ENCODE results near the gene GAGE12C.
"Not testable (repeated sequence)": the region's sequence is repeated elsewhere in the genome, so short reads cannot be mapped to it uniquely, and the experiment has no call there.

The GAGE12C gene, protein sequence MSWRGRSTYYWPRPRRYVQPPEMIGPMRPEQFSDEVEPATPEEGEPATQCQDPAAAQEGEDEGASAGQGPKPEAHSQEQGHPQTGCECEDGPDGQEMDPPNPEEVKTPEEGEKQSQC

DNA sequence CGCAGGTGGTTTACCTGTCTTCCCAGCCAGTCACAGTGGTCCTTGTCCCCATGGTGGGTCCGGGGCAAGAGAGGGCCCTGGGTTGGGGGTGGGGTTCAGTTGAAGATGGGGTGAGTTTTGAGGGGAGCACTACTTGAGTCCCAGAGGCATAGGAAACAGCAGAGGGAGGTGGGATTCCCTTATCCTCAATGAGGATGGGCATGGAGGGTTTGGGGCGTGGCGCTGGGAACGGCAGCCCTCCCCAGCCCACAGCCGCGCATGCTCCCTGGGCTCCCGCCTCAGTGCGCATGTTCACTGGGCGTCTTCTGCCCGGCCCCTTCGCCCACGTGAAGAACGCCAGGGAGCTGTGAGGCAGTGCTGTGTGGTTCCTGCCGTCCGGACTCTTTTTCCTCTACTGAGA is at the start of gene GAGE12C:
TSS of gene GAGE12C (plus strand) at position 301 of the 400 bp plus-strand sequence. CDS start 1,155 bp downstream, outside the sequence.
- H2AFZ ChIP-seq (ENCODE audit: low read depth); H4K20me1 ChIP-seq (ENCODE audit: insufficient read depth); H3K27me3 ChIP-seq (ENCODE audit: insufficient read depth, low read depth); H3K79me2 ChIP-seq (ENCODE audit: insufficient read depth, low read depth); H3K4me2 ChIP-seq; H3K27ac ChIP-seq; H3K9ac ChIP-seq; H3K4me1 ChIP-seq (ENCODE audit: low read depth, poor library complexity, severe bottlenecking); H3K36me3 ChIP-seq (ENCODE audit: insufficient read depth); H3K4me3 ChIP-seq (IDR thresholded peaks at IDR 0.05; ENCODE audit: insufficient read depth, low read depth, low read length): not testable (repeated sequence)

DNA sequence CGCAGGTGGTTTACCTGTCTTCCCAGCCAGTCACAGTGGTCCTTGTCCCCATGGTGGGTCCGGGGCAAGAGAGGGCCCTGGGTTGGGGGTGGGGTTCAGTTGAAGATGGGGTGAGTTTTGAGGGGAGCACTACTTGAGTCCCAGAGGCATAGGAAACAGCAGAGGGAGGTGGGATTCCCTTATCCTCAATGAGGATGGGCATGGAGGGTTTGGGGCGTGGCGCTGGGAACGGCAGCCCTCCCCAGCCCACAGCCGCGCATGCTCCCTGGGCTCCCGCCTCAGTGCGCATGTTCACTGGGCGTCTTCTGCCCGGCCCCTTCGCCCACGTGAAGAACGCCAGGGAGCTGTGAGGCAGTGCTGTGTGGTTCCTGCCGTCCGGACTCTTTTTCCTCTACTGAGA is 9.5 kb downstream of the GAGE12C start, which contains the start of gene GAGE12D:
TSS of gene GAGE12D (plus strand) at position 301 of the 400 bp plus-strand sequence. CDS start 1,155 bp downstream, outside the sequence.
- H3K79me2 ChIP-seq (ENCODE audit: insufficient read depth, low read depth); H3K4me1 ChIP-seq (ENCODE audit: low read depth, poor library complexity, severe bottlenecking); H3K36me3 ChIP-seq (ENCODE audit: insufficient read depth); H2AFZ ChIP-seq (ENCODE audit: low read depth); H4K20me1 ChIP-seq (ENCODE audit: insufficient read depth); H3K4me3 ChIP-seq (IDR thresholded peaks at IDR 0.05; ENCODE audit: insufficient read depth, low read depth, low read length); H3K9ac ChIP-seq; H3K4me2 ChIP-seq; H3K27me3 ChIP-seq (ENCODE audit: insufficient read depth, low read depth); H3K27ac ChIP-seq: not testable (repeated sequence)

DNA sequence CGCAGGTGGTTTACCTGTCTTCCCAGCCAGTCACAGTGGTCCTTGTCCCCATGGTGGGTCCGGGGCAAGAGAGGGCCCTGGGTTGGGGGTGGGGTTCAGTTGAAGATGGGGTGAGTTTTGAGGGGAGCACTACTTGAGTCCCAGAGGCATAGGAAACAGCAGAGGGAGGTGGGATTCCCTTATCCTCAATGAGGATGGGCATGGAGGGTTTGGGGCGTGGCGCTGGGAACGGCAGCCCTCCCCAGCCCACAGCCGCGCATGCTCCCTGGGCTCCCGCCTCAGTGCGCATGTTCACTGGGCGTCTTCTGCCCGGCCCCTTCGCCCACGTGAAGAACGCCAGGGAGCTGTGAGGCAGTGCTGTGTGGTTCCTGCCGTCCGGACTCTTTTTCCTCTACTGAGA is 19.0 kb downstream of the GAGE12C start, which contains the start of gene GAGE12E:
TSS of gene GAGE12E (plus strand) at position 301 of the 400 bp plus-strand sequence. CDS start 1,155 bp downstream, outside the sequence.
- not testable (repeated sequence) for H3K79me2 ChIP-seq (ENCODE audit: insufficient read depth, low read depth)

DNA sequence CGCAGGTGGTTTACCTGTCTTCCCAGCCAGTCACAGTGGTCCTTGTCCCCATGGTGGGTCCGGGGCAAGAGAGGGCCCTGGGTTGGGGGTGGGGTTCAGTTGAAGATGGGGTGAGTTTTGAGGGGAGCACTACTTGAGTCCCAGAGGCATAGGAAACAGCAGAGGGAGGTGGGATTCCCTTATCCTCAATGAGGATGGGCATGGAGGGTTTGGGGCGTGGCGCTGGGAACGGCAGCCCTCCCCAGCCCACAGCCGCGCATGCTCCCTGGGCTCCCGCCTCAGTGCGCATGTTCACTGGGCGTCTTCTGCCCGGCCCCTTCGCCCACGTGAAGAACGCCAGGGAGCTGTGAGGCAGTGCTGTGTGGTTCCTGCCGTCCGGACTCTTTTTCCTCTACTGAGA is 28.6 kb downstream of the GAGE12C start, which contains the start of gene GAGE12F:
TSS of gene GAGE12F (plus strand) at position 301 of the 400 bp plus-strand sequence. CDS start 1,155 bp downstream, outside the sequence.
- not testable (repeated sequence) for H3K79me2 ChIP-seq (ENCODE audit: insufficient read depth, low read depth); H3K9ac ChIP-seq; H3K27ac ChIP-seq; H3K4me1 ChIP-seq (ENCODE audit: low read depth, poor library complexity, severe bottlenecking); H4K20me1 ChIP-seq (ENCODE audit: insufficient read depth); H3K4me3 ChIP-seq (IDR thresholded peaks at IDR 0.05; ENCODE audit: insufficient read depth, low read depth, low read length); H3K4me2 ChIP-seq; H3K27me3 ChIP-seq (ENCODE audit: insufficient read depth, low read depth); H2AFZ ChIP-seq (ENCODE audit: low read depth); H3K36me3 ChIP-seq (ENCODE audit: insufficient read depth)

More for the DNA sequence above, 19.0 kb downstream of the GAGE12C start, which contains the start of gene GAGE12E:
- H3K4me2 ChIP-seq; H3K27me3 ChIP-seq (ENCODE audit: insufficient read depth, low read depth); H3K4me1 ChIP-seq (ENCODE audit: low read depth, poor library complexity, severe bottlenecking); H3K4me3 ChIP-seq (IDR thresholded peaks at IDR 0.05; ENCODE audit: insufficient read depth, low read depth, low read length); H3K36me3 ChIP-seq (ENCODE audit: insufficient read depth); H3K27ac ChIP-seq; H2AFZ ChIP-seq (ENCODE audit: low read depth); H3K9ac ChIP-seq; H4K20me1 ChIP-seq (ENCODE audit: insufficient read depth): not testable (repeated sequence)

DNA sequence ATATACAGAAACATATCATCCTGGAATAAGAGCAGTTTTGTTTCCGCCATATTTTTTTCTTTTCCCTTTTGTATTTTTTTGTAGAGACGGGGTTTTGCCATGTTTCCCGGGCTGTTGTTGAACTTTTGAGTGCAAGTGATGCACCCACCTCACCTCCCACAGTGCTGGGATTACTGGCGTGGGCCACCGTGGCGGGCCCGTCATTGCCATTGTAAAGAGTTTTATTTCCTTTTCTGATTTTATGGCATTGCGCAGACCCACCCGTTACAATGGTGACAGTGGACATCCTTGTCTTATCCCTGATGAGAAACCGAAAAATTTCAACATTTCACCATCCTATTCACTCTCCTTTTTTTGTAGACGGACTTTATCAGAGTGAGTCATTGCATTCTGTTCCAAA is 36.8 kb downstream of the GAGE12C start:
- H3K27me3 ChIP-seq (ENCODE audit: insufficient read depth, low read depth); H3K9ac ChIP-seq; H4K20me1 ChIP-seq (ENCODE audit: insufficient read depth); H3K27ac ChIP-seq; H3K79me2 ChIP-seq (ENCODE audit: insufficient read depth, low read depth); H3K36me3 ChIP-seq (ENCODE audit: insufficient read depth); H3K4me2 ChIP-seq; H3K4me3 ChIP-seq (IDR thresholded peaks at IDR 0.05; ENCODE audit: insufficient read depth, low read depth, low read length); H2AFZ ChIP-seq (ENCODE audit: low read depth); H3K4me1 ChIP-seq (ENCODE audit: low read depth, poor library complexity, severe bottlenecking): not testable (repeated sequence)

DNA sequence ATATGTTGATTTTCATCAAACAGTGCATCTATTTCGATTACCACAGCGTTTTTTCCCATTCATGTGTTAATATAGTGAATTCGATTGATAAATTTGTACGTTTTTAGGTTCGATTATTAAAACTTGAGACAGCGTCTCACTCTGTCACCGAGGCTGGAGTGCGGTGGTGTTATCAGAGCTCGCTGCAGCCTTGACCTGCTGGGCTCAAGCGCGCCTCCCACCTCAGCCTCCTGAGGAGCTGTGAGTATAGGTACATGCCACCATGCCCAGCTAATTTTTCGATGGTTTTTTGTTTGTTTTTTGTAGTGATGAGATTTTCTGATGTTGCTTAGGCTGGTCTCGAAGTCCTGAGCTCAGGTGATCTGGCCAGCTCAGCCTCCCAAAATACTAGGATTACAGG is 37.2 kb downstream of the GAGE12C start:
- H3K4me1 ChIP-seq (ENCODE audit: low read depth, poor library complexity, severe bottlenecking); H4K20me1 ChIP-seq (ENCODE audit: insufficient read depth); H3K4me3 ChIP-seq (IDR thresholded peaks at IDR 0.05; ENCODE audit: insufficient read depth, low read depth, low read length); H3K9ac ChIP-seq; H3K79me2 ChIP-seq (ENCODE audit: insufficient read depth, low read depth); H2AFZ ChIP-seq (ENCODE audit: low read depth); H3K36me3 ChIP-seq (ENCODE audit: insufficient read depth); H3K27me3 ChIP-seq (ENCODE audit: insufficient read depth, low read depth); H3K27ac ChIP-seq; H3K4me2 ChIP-seq: not testable (repeated sequence)

DNA sequence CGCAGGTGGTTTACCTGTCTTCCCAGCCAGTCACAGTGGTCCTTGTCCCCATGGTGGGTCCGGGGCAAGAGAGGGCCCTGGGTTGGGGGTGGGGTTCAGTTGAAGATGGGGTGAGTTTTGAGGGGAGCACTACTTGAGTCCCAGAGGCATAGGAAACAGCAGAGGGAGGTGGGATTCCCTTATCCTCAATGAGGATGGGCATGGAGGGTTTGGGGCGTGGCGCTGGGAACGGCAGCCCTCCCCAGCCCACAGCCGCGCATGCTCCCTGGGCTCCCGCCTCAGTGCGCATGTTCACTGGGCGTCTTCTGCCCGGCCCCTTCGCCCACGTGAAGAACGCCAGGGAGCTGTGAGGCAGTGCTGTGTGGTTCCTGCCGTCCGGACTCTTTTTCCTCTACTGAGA is 38.1 kb downstream of the GAGE12C start, which contains the start of gene GAGE12G:
TSS of gene GAGE12G (plus strand) at position 301 of the 400 bp plus-strand sequence. CDS start 1,155 bp downstream, outside the sequence.
- not testable (repeated sequence) for H3K4me2 ChIP-seq; H3K79me2 ChIP-seq (ENCODE audit: insufficient read depth, low read depth); H3K27me3 ChIP-seq (ENCODE audit: insufficient read depth, low read depth); H4K20me1 ChIP-seq (ENCODE audit: insufficient read depth); H3K4me1 ChIP-seq (ENCODE audit: low read depth, poor library complexity, severe bottlenecking); H3K27ac ChIP-seq; H3K36me3 ChIP-seq (ENCODE audit: insufficient read depth); H3K4me3 ChIP-seq (IDR thresholded peaks at IDR 0.05; ENCODE audit: insufficient read depth, low read depth, low read length); H2AFZ ChIP-seq (ENCODE audit: low read depth); H3K9ac ChIP-seq

DNA sequence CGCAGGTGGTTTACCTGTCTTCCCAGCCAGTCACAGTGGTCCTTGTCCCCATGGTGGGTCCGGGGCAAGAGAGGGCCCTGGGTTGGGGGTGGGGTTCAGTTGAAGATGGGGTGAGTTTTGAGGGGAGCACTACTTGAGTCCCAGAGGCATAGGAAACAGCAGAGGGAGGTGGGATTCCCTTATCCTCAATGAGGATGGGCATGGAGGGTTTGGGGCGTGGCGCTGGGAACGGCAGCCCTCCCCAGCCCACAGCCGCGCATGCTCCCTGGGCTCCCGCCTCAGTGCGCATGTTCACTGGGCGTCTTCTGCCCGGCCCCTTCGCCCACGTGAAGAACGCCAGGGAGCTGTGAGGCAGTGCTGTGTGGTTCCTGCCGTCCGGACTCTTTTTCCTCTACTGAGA is 47.7 kb downstream of the GAGE12C start, which contains the start of gene GAGE12H:
TSS of gene GAGE12H (plus strand) at position 301 of the 400 bp plus-strand sequence. CDS start 1,155 bp downstream, outside the sequence.
- not testable (repeated sequence) for H3K9ac ChIP-seq; H4K20me1 ChIP-seq (ENCODE audit: insufficient read depth); H2AFZ ChIP-seq (ENCODE audit: low read depth); H3K4me2 ChIP-seq; H3K4me3 ChIP-seq (IDR thresholded peaks at IDR 0.05; ENCODE audit: insufficient read depth, low read depth, low read length); H3K27ac ChIP-seq; H3K27me3 ChIP-seq (ENCODE audit: insufficient read depth, low read depth); H3K4me1 ChIP-seq (ENCODE audit: low read depth, poor library complexity, severe bottlenecking); H3K36me3 ChIP-seq (ENCODE audit: insufficient read depth); H3K79me2 ChIP-seq (ENCODE audit: insufficient read depth, low read depth)

All from KMS-11 (cell line).